DOHH2 (cell line): Measurements from ENCODE around the gene UBQLN4.

Experiments
- H3F3A ChIP-seq: fragments of 200-600 bp; sonication (generic), shearing (Covaris generic); 2 replicates; pipeline ENCODE4 v1.6.0; 2016; ENCODE audit warnings: antibody characterized with exemption, mild to moderate bottlenecking; ENCODE audit not compliant: control insufficient read depth, insufficient read depth
- H3K27ac ChIP-seq: fragments of 200-600 bp; sonication (generic); 2 replicates; pipeline ENCODE4 v1.5.1; 2014; ENCODE audit warnings: low read depth, mild to moderate bottlenecking, low read length, moderate library complexity
- H3K27me3 ChIP-seq: fragments of 200-600 bp; sonication (generic); 2 replicates; pipeline ENCODE4 v1.6.1; 2014; ENCODE audit warnings: mild to moderate bottlenecking, low read length, mixed read lengths; ENCODE audit not compliant: control insufficient read depth
- H3K36me3 ChIP-seq: fragments of 200-600 bp; sonication (generic); 2 replicates; pipeline ENCODE4 v1.6.1; 2014; ENCODE audit warnings: mild to moderate bottlenecking, low read length, moderate library complexity, mixed read lengths; ENCODE audit not compliant: control insufficient read depth
- H3K4me1 ChIP-seq: fragments of 200-600 bp; sonication (generic); 2 replicates; pipeline ENCODE4 v1.6.1; 2014; ENCODE audit warnings: mild to moderate bottlenecking, low read length, mixed read lengths; ENCODE audit not compliant: control insufficient read depth
- H3K4me2 ChIP-seq: fragments of 200-600 bp; sonication (generic); 2 replicates; pipeline ENCODE4 v1.6.0; 2014; ENCODE audit warnings: mild to moderate bottlenecking, low read length, moderate library complexity
- H3K4me3 ChIP-seq: fragments of 200-600 bp; sonication (generic); 2 replicates; pipeline ENCODE4 v1.5.1; 2014; ENCODE audit warnings: mild to moderate bottlenecking, low read length, mixed read lengths
- H3K79me2 ChIP-seq: fragments of 200-600 bp; sonication (generic); 2 replicates; pipeline ENCODE4 v1.6.1; 2014; ENCODE audit warnings: mild to moderate bottlenecking, low read length, mixed read lengths; ENCODE audit not compliant: control insufficient read depth
- H3K9me2 ChIP-seq: fragments of 200-600 bp; sonication (generic); replicated peaks from 2 replicates; pipeline ENCODE4 v1.6.1; 2014; ENCODE audit warnings: mild to moderate bottlenecking, low read length, mixed read lengths; ENCODE audit not compliant: control insufficient read depth
- H3K9me3 ChIP-seq: fragments of 200-600 bp; sonication (generic); 2 replicates; pipeline ENCODE4 v1.6.1; 2014; ENCODE audit warnings: antibody characterized with exemption, low read length, mixed read lengths; ENCODE audit not compliant: control insufficient read depth, insufficient read depth
- H4K20me1 ChIP-seq: fragments of 200-600 bp; sonication (generic); 2 replicates; pipeline ENCODE4 v1.6.0; 2014; ENCODE audit warnings: low read depth, mild to moderate bottlenecking, antibody characterized with exemption, low read length, moderate library complexity; ENCODE audit not compliant: control insufficient read depth, insufficient read depth
- EZH2phosphoT487 ChIP-seq: fragments of 200-600 bp; sonication (generic); IDR thresholded peaks from 2 replicates; pipeline ENCODE4 v1.6.1; 2017; ENCODE audit warnings: borderline replicate concordance, mild to moderate bottlenecking, antibody characterized with exemption, low read length, moderate library complexity, mixed read lengths
- TF ChIP-seq, protein P1 (sequence below): fragments of 200-600 bp; sonication (generic); IDR thresholded peaks from one replicate; pipeline ENCODE4 v1.5.1; 2014; ENCODE audit warnings: antibody characterized with exemption, mild to moderate bottlenecking, low read depth, low read length; ENCODE audit not compliant: poor library complexity, severe bottlenecking

The UBQLN4 gene

DNA sequence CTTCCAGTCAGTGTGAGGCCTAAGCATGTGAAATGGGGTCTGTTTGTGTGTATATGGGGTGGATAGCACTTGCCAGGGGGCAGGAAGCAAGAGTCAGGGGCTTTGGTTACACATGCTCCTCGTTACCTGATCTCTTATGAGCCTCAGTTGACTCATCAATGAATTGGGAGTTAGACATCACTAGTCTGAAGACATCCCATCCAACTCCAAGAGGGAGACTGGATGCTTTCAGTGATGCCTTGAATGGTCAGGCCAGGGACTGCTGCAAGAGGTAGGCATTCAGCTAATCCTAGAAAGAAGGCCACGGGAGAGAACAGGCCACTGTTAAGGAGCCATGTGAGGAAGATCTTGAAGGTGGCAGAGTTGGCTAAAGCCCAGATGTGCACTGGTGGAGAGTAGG, 13.7 kb upstream of the UBQLN4 start:
- H4K20me1 ChIP-seq, result no peaks in the 10 kb centered on the region
- TF ChIP-seq, protein P1, sequence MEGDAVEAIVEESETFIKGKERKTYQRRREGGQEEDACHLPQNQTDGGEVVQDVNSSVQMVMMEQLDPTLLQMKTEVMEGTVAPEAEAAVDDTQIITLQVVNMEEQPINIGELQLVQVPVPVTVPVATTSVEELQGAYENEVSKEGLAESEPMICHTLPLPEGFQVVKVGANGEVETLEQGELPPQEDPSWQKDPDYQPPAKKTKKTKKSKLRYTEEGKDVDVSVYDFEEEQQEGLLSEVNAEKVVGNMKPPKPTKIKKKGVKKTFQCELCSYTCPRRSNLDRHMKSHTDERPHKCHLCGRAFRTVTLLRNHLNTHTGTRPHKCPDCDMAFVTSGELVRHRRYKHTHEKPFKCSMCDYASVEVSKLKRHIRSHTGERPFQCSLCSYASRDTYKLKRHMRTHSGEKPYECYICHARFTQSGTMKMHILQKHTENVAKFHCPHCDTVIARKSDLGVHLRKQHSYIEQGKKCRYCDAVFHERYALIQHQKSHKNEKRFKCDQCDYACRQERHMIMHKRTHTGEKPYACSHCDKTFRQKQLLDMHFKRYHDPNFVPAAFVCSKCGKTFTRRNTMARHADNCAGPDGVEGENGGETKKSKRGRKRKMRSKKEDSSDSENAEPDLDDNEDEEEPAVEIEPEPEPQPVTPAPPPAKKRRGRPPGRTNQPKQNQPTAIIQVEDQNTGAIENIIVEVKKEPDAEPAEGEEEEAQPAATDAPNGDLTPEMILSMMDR, result no peak
- TF ChIP-seq EZH2phosphoT487, result no peak

DNA sequence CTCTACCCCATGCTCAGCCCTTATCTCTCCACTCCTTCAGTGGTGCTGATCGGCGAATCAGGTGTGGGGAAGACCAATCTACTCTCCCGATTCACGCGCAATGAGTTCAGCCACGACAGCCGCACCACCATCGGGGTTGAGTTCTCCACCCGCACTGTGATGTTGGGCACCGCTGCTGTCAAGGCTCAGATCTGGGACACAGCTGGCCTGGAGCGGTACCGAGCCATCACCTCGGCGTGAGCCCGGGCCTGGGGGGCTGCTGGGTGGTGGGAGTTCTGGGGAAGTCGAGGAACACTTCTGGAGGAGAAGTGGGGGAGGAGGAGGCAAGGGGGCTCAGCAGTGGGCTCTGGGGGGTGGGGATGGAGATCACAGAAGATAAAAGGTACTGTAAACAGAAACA, 12.3 kb upstream of the UBQLN4 start:
- H3K27me3 ChIP-seq, result peaks cover 4% of the 10 kb centered on the region
- no peaks in the 10 kb centered on the region for H3K79me2 ChIP-seq
- no peaks in the 10 kb centered on the region for H3K36me3 ChIP-seq
- no peak overlapping the region for H3K4me3 ChIP-seq
- H3K4me1 ChIP-seq, result peaks cover 8% of the 10 kb centered on the region
- no peaks in the 10 kb centered on the region for H3K9me2 ChIP-seq
- H3F3A ChIP-seq, result 0 out of 2 replicates have a peak, but pooled peaks cover 2% of the 10 kb centered on the region
- TF ChIP-seq EZH2phosphoT487, result no peak
- TF ChIP-seq, protein P1, result no peak
- no peak overlapping the region for H3K4me2 ChIP-seq
- no peaks in the 10 kb centered on the region for H4K20me1 ChIP-seq
- no peak overlapping the region for H3K27ac ChIP-seq
- H3K9me3 ChIP-seq, result no peaks in the 10 kb centered on the region

More for the DNA sequence above, 13.7 kb upstream of the UBQLN4 start:
- H3K9me3 ChIP-seq, result no peaks in the 10 kb centered on the region
- no peaks in the 10 kb centered on the region for H3K9me2 ChIP-seq
- H3K27me3 ChIP-seq, result peaks cover 4% of the 10 kb centered on the region
- 0 out of 2 replicates have a peak, but pooled peaks cover 2% of the 10 kb centered on the region for H3F3A ChIP-seq
- no peak overlapping the region for H3K4me2 ChIP-seq
- no peak overlapping the region for H3K27ac ChIP-seq
- H3K4me1 ChIP-seq, result peaks cover 3% of the 10 kb centered on the region; the same call in 1 of the 2 replicates
- no peaks in the 10 kb centered on the region for H3K36me3 ChIP-seq
- no peak overlapping the region for H3K4me3 ChIP-seq
- H3K79me2 ChIP-seq, result no peaks in the 10 kb centered on the region

DNA sequence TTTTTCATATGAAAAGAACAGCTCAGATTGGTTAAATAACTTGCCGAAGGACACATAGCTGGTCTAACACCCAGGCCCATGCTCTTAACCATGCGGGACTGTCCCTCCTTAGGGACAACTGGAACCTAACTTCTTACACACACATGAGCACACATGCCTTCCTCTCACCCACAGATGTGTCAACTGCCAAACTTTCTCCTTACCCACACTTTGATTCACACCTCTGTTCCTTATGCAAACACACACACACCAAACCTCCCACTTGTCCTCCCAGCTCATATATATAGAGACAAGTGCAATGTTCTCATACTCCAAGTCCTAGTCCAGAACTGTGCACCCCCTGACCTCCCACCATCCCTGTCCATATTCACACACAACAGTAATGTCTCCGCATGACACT, 11.6 kb upstream of the UBQLN4 start:
- Histone ChIP-seq H4K20me1 (no peaks in the 10 kb centered on the region), H3K9me3 (no peaks in the 10 kb centered on the region), H3K36me3 (no peaks in the 10 kb centered on the region), H3K27me3 (no peaks in the 10 kb centered on the region), H3K4me2 (no peak overlapping the region), H3K4me1 (peaks cover 9% of the 10 kb centered on the region), H3K9me2 (no peaks in the 10 kb centered on the region), H3K27ac (no peak overlapping the region), H3K79me2 (no peaks in the 10 kb centered on the region), H3F3A (0 out of 2 replicates have a peak, but pooled peaks cover 2% of the 10 kb centered on the region), H3K4me3 (no peak overlapping the region)
- TF ChIP-seq, protein P1, result no peak

DNA sequence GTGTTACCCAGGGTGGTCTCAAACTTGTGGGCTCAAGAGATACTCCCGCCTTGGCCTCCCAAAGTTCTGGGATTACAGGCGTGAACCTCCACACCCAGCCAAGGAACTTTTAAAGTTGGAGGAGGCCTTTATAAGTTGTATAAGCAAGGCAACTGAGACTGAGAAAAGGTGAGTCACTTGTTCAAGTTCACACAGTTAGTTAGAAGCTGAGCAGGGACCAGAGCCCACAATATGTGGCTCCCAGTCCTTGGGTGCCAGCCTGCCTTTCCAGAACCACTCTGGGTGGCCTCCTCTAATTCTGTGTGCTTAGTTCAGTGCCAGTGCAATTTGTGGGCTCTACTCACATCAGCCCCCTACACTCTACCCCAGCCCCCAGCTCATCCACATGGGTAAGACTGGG, 11.0 kb upstream of the UBQLN4 start:
- Histone ChIP-seq H3K27ac (no peak overlapping the region), H3K9me3 (no peaks in the 10 kb centered on the region), H3K4me1 (peaks cover 9% of the 10 kb centered on the region), H3K4me3 (no peak overlapping the region), H3K4me2 (no peak overlapping the region), H3K9me2 (no peaks in the 10 kb centered on the region), H3K36me3 (no peaks in the 10 kb centered on the region), H4K20me1 (no peaks in the 10 kb centered on the region), H3K27me3 (no peaks in the 10 kb centered on the region), H3K79me2 (no peaks in the 10 kb centered on the region), H3F3A (0 out of 2 replicates have a peak, but pooled peaks cover 2% of the 10 kb centered on the region)
- TF ChIP-seq, protein P1, result no peak
- TF ChIP-seq EZH2phosphoT487, result no peak
